ENCODE measurements around the gene RSBN1L.
A peak's percentile ranks its signal among the peaks of the same experiment; 100 is the strongest.

The RSBN1L gene

GRCh38 chr7:77752016-77752415 lies 55.8 kb downstream of the RSBN1L start:
- H3K23ac ChIP-seq (ENCODE audit: low read depth, low read length, poor library complexity) = no peak overlapping the region
- H2AK5ac ChIP-seq (ENCODE audit: low read depth, low read length) = no peak overlapping the region
- no CpG with 5 or more reads among the region's 2 CpGs for WGBS, 2 donors (ENCODE audit: extremely low coverage in 2 of 2, insufficient read length in 2 of 2, insufficient replicate concordance in 1 of 2)
- H2BK120ac ChIP-seq (ENCODE audit: low read depth, low read length) = no peak overlapping the region
- H3K9me3 ChIP-seq (replicated peaks in 1 of 2; ENCODE audit: control insufficient read depth in 2 of 2, insufficient read depth in 1 of 2, low read depth in 1 of 2, low read length in 2 of 2) = no peaks in the 10 kb centered on the region
- H3K4me2 ChIP-seq (ENCODE audit: insufficient read depth, low read length, poor library complexity, severe bottlenecking) = no peak overlapping the region
- H3K27ac ChIP-seq (replicated peaks; ENCODE audit: low read length) = no peak overlapping the region
- H2AFZ ChIP-seq (ENCODE audit: low read length) = no peak overlapping the region
- no peak overlapping the region for H3K4ac ChIP-seq (ENCODE audit: low read length)
- no peak overlapping the region for H2BK15ac ChIP-seq (ENCODE audit: low read length)
- DNase-seq (ENCODE audit: low spot score) = no peak
- no peak overlapping the region for H4K91ac ChIP-seq (ENCODE audit: low read depth, low read length, poor library complexity)
- no peaks in the 10 kb centered on the region for H3K4me1 ChIP-seq (ENCODE audit: control insufficient read depth in 2 of 2, insufficient read depth in 1 of 2, low read depth in 1 of 2, low read length in 2 of 2)
- H3K36me3 ChIP-seq (replicated peaks in 1 of 2; ENCODE audit: control insufficient read depth in 2 of 2, insufficient read depth in 2 of 2, low read length in 2 of 2) = peaks cover 0 to 37% of the 10 kb centered on the region in 2 donors
- H3K4me3 ChIP-seq (ENCODE audit: low read length in 2 of 2) = no peak overlapping the region
- H3K79me1 ChIP-seq (ENCODE audit: low read depth, low read length) = no peaks in the 10 kb centered on the region
- no peak overlapping the region for H4K8ac ChIP-seq (ENCODE audit: low read depth, low read length)
- H3K18ac ChIP-seq (ENCODE audit: low read length) = no peak overlapping the region
- H2BK5ac ChIP-seq (ENCODE audit: low read length) = no peak overlapping the region
- no peak overlapping the region for H2BK12ac ChIP-seq (ENCODE audit: low read length)
- no peak overlapping the region for H3K9ac ChIP-seq (ENCODE audit: low read depth, low read length, poor library complexity)
- H3K27me3 ChIP-seq (ENCODE audit: control insufficient read depth in 3 of 3, insufficient read depth in 3 of 3, low read depth in 1 of 3, low read length in 3 of 3) = no peaks in the 10 kb centered on the region
- H3K14ac ChIP-seq (ENCODE audit: low read length) = no peak overlapping the region

- Histone ChIP-seq H3K4me3 (ENCODE audit: low read length in 2 of 2) (no peak overlapping the region), H2BK5ac (ENCODE audit: low read length) (no peak overlapping the region), H3K9me3 (replicated peaks in 1 of 2; ENCODE audit: control insufficient read depth in 2 of 2, insufficient read depth in 1 of 2, low read depth in 1 of 2, low read length in 2 of 2) (no peaks in the 10 kb centered on the region), H3K4me1 (ENCODE audit: control insufficient read depth in 2 of 2, insufficient read depth in 1 of 2, low read depth in 1 of 2, low read length in 2 of 2) (no peaks in the 10 kb centered on the region), H3K14ac (ENCODE audit: low read length) (no peak overlapping the region), H3K36me3 (replicated peaks in 1 of 2; ENCODE audit: control insufficient read depth in 2 of 2, insufficient read depth in 2 of 2, low read length in 2 of 2) (peaks cover 0 to 40% of the 10 kb centered on the region in 2 donors), H4K91ac (ENCODE audit: low read depth, low read length, poor library complexity) (no peak overlapping the region), H3K27me3 (ENCODE audit: control insufficient read depth in 3 of 3, insufficient read depth in 3 of 3, low read depth in 1 of 3, low read length in 3 of 3) (no peaks in the 10 kb centered on the region), H2AK5ac (ENCODE audit: low read depth, low read length) (no peak overlapping the region), H4K8ac (ENCODE audit: low read depth, low read length) (no peak overlapping the region), H3K27ac (replicated peaks; ENCODE audit: low read length) (no peak overlapping the region), H2BK12ac (ENCODE audit: low read length) (no peak overlapping the region), H3K4me2 (ENCODE audit: insufficient read depth, low read length, poor library complexity, severe bottlenecking) (no peak overlapping the region), H3K18ac (ENCODE audit: low read length) (no peak overlapping the region), H2AFZ (ENCODE audit: low read length) (no peak overlapping the region), H2BK15ac (ENCODE audit: low read length) (no peak overlapping the region), H3K9ac (ENCODE audit: low read depth, low read length, poor library complexity) (no peak overlapping the region), H3K23ac (ENCODE audit: low read depth, low read length, poor library complexity) (no peak overlapping the region), H3K79me1 (ENCODE audit: low read depth, low read length) (no peaks in the 10 kb centered on the region), H2BK120ac (ENCODE audit: low read depth, low read length) (no peak overlapping the region), H3K4ac (ENCODE audit: low read length) (no peak overlapping the region)
- WGBS, 2 donors (ENCODE audit: extremely low coverage in 2 of 2, insufficient read length in 2 of 2, insufficient replicate concordance in 1 of 2) = no CpG with 5 or more reads among the region's 1 CpG
- no peak for DNase-seq (ENCODE audit: low spot score)
These were observed 56.9 kb downstream of the RSBN1L start for GRCh38 chr7:77753173-77753572.

- H2BK5ac ChIP-seq (ENCODE audit: low read length) = no peak overlapping the region
These were observed 61.3 kb downstream of the RSBN1L start for GRCh38 chr7:77757589-77757988.

GRCh38 chr7:77759294-77759889 lies 63.1 kb downstream of the RSBN1L start:
- Histone ChIP-seq H3K9me3 (replicated peaks in 1 of 2; ENCODE audit: control insufficient read depth in 2 of 2, insufficient read depth in 1 of 2, low read depth in 1 of 2, low read length in 2 of 2) (no peaks in the 10 kb centered on the region), H2AFZ (ENCODE audit: low read length) (no peak overlapping the region), H3K79me1 (ENCODE audit: low read depth, low read length) (no peaks in the 10 kb centered on the region), H4K8ac (ENCODE audit: low read depth, low read length) (no peak overlapping the region), H3K4me1 (ENCODE audit: control insufficient read depth in 2 of 2, insufficient read depth in 1 of 2, low read depth in 1 of 2, low read length in 2 of 2) (no peaks in the 10 kb centered on the region), H3K23ac (ENCODE audit: low read depth, low read length, poor library complexity) (no peak overlapping the region), H3K4me3 (ENCODE audit: low read length in 2 of 2) (no peak overlapping the region), H2BK120ac (ENCODE audit: low read depth, low read length) (no peak overlapping the region), H3K27ac (replicated peaks; ENCODE audit: low read length) (no peak overlapping the region), H2BK12ac (ENCODE audit: low read length) (no peak overlapping the region), H3K4me2 (ENCODE audit: insufficient read depth, low read length, poor library complexity, severe bottlenecking) (no peak overlapping the region), H3K36me3 (replicated peaks in 1 of 2; ENCODE audit: control insufficient read depth in 2 of 2, insufficient read depth in 2 of 2, low read length in 2 of 2) (peaks cover 0 to 13% of the 10 kb centered on the region in 2 donors), H2BK5ac (ENCODE audit: low read length) (no peak overlapping the region), H3K4ac (ENCODE audit: low read length) (no peak overlapping the region), H3K14ac (ENCODE audit: low read length) (no peak overlapping the region), H2BK15ac (ENCODE audit: low read length) (no peak overlapping the region), H3K18ac (ENCODE audit: low read length) (no peak overlapping the region), H3K27me3 (ENCODE audit: control insufficient read depth in 3 of 3, insufficient read depth in 3 of 3, low read depth in 1 of 3, low read length in 3 of 3) (no peaks in the 10 kb centered on the region), H2AK5ac (ENCODE audit: low read depth, low read length) (no peak overlapping the region), H3K9ac (ENCODE audit: low read depth, low read length, poor library complexity) (no peak overlapping the region), H4K91ac (ENCODE audit: low read depth, low read length, poor library complexity) (no peak overlapping the region)
- peak; percentile 75 for DNase-seq (ENCODE audit: low spot score)
- WGBS, 2 donors (ENCODE audit: extremely low coverage in 2 of 2, insufficient read length in 2 of 2, insufficient replicate concordance in 1 of 2) = no CpG with 5 or more reads among the region's 3 CpGs

More at GRCh38 chr7:77757589-77757988, 61.3 kb downstream of the RSBN1L start:
- Histone ChIP-seq H3K14ac (ENCODE audit: low read length) (no peak overlapping the region), H2BK15ac (ENCODE audit: low read length) (no peak overlapping the region), H3K4ac (ENCODE audit: low read length) (no peak overlapping the region), H3K4me3 (ENCODE audit: low read length in 2 of 2) (no peak overlapping the region), H3K36me3 (replicated peaks in 1 of 2; ENCODE audit: control insufficient read depth in 2 of 2, insufficient read depth in 2 of 2, low read length in 2 of 2) (peaks cover 0 to 11% of the 10 kb centered on the region in 2 donors), H2AK5ac (ENCODE audit: low read depth, low read length) (no peak overlapping the region), H3K79me1 (ENCODE audit: low read depth, low read length) (no peaks in the 10 kb centered on the region), H4K8ac (ENCODE audit: low read depth, low read length) (no peak overlapping the region), H2BK120ac (ENCODE audit: low read depth, low read length) (no peak overlapping the region), H3K9me3 (replicated peaks in 1 of 2; ENCODE audit: control insufficient read depth in 2 of 2, insufficient read depth in 1 of 2, low read depth in 1 of 2, low read length in 2 of 2) (no peaks in the 10 kb centered on the region), H3K9ac (ENCODE audit: low read depth, low read length, poor library complexity) (no peak overlapping the region), H3K27ac (replicated peaks; ENCODE audit: low read length) (no peak overlapping the region), H3K27me3 (ENCODE audit: control insufficient read depth in 3 of 3, insufficient read depth in 3 of 3, low read depth in 1 of 3, low read length in 3 of 3) (no peaks in the 10 kb centered on the region), H3K23ac (ENCODE audit: low read depth, low read length, poor library complexity) (no peak overlapping the region), H3K4me2 (ENCODE audit: insufficient read depth, low read length, poor library complexity, severe bottlenecking) (no peak overlapping the region), H2AFZ (ENCODE audit: low read length) (no peak overlapping the region), H4K91ac (ENCODE audit: low read depth, low read length, poor library complexity) (no peak overlapping the region), H3K4me1 (ENCODE audit: control insufficient read depth in 2 of 2, insufficient read depth in 1 of 2, low read depth in 1 of 2, low read length in 2 of 2) (no peaks in the 10 kb centered on the region), H2BK12ac (ENCODE audit: low read length) (no peak overlapping the region), H3K18ac (ENCODE audit: low read length) (no peak overlapping the region)
- no peak for DNase-seq (ENCODE audit: low spot score)
- no CpG with 5 or more reads among the region's 1 CpG for WGBS, 2 donors (ENCODE audit: extremely low coverage in 2 of 2, insufficient read length in 2 of 2, insufficient replicate concordance in 1 of 2)

All from neuronal stem cell (in vitro differentiated cells).